Neutrophil (primary cell): ENCODE measurements around the gene GDPD4.

Experiments used
- H3K27ac ChIP-seq: fragments of 200-600 bp; sonication (generic); 2 replicates; pipeline ENCODE4 v1.5.1; 2016; ENCODE audit warnings: mild to moderate bottlenecking, moderate library complexity
- H3K27me3 ChIP-seq: fragments of 200-600 bp; sonication (generic); 2 replicates; pipeline ENCODE4 v1.6.0; 2016; ENCODE audit warnings: mild to moderate bottlenecking
- H3K36me3 ChIP-seq: fragments of 200-600 bp; sonication (generic); 2 replicates; pipeline ENCODE4 v1.5.1; 2017
- H3K4me1 ChIP-seq, 2 experiments: fragments of 200-600 bp in 1 of 2; sonication (generic) in 1 of 2; 1 replicate in 1 of 2; 2 replicates in 1 of 2; pipeline versions ENCODE4 v1.5.1 to v1.6.1; 2013 to 2016; ENCODE audit warnings: low read depth in 1 of 2, low read length in 1 of 2, mild to moderate bottlenecking in 1 of 2, moderate library complexity in 1 of 2; ENCODE audit not compliant: control insufficient read depth in 1 of 2, insufficient read depth in 1 of 2
- H3K4me3 ChIP-seq, 2 experiments: fragments of 200-600 bp in 1 of 2; sonication (generic) in 1 of 2; 1 replicate in 1 of 2; 2 replicates in 1 of 2; pipeline ENCODE4 v1.5.1; 2013 to 2016; ENCODE audit warnings: low read depth in 1 of 2, low read length in 1 of 2, mild to moderate bottlenecking in 1 of 2, moderate library complexity in 1 of 2
- H3K9me3 ChIP-seq: fragments of 200-600 bp; sonication (generic); 2 replicates; pipeline ENCODE4 v1.5.1; 2016
- CTCF ChIP-seq: fragments of 200-600 bp; sonication (generic); IDR thresholded peaks from 2 replicates; pipeline ENCODE4 v1.5.1; 2016; ENCODE audit warnings: antibody characterized with exemption

Gene GDPD4

GRCh38 chr11:77193911-77194830, 107.3 kb downstream of the GDPD4 start:
- no peaks in the 10 kb centered on the region for H3K36me3 ChIP-seq
- no peak for TF ChIP-seq CTCF
- no peaks in the 10 kb centered on the region for H3K9me3 ChIP-seq
- H3K27me3 ChIP-seq, result no peaks in the 10 kb centered on the region
- H3K4me3 ChIP-seq, result no peak overlapping the region
- no peaks in the 10 kb centered on the region for H3K4me1 ChIP-seq
- no peak overlapping the region for H3K27ac ChIP-seq

- no peaks in the 10 kb centered on the region for H3K27me3 ChIP-seq
- no peaks in the 10 kb centered on the region for H3K9me3 ChIP-seq
- no peaks in the 10 kb centered on the region for H3K36me3 ChIP-seq
- TF ChIP-seq CTCF, result no peak
- H3K27ac ChIP-seq, result no peak overlapping the region
- H3K4me3 ChIP-seq, result no peak overlapping the region
- H3K4me1 ChIP-seq, result no peaks in the 10 kb centered on the region
Observed at GRCh38 chr11:77193167-77193566, 108.3 kb downstream of the GDPD4 start.

GRCh38 chr11:77191823-77192495, 109.5 kb downstream of the GDPD4 start:
- Histone ChIP-seq H3K4me1 (no peaks in the 10 kb centered on the region), H3K27ac (no peak overlapping the region), H3K36me3 (no peaks in the 10 kb centered on the region), H3K9me3 (no peaks in the 10 kb centered on the region), H3K4me3 (no peak overlapping the region), H3K27me3 (no peaks in the 10 kb centered on the region)
- no peak for TF ChIP-seq CTCF

GRCh38 chr11:77191429-77191822, 110.1 kb downstream of the GDPD4 start:
- Histone ChIP-seq H3K27ac (no peak overlapping the region), H3K36me3 (no peaks in the 10 kb centered on the region), H3K9me3 (no peaks in the 10 kb centered on the region), H3K4me1 (no peaks in the 10 kb centered on the region), H3K4me3 (no peak overlapping the region), H3K27me3 (no peaks in the 10 kb centered on the region)
- TF ChIP-seq CTCF, result no peak

GRCh38 chr11:77190331-77191075, 111.0 kb downstream of the GDPD4 start:
- H3K36me3 ChIP-seq, result no peaks in the 10 kb centered on the region
- no peak overlapping the region for H3K4me3 ChIP-seq
- H3K27me3 ChIP-seq, result no peaks in the 10 kb centered on the region
- no peak overlapping the region for H3K27ac ChIP-seq
- no peaks in the 10 kb centered on the region for H3K9me3 ChIP-seq
- no peaks in the 10 kb centered on the region for H3K4me1 ChIP-seq
- no peak for TF ChIP-seq CTCF
